Fibroblast of the aortic adventitia (primary cell): ENCODE results near the gene CASK. TPM values are rescaled to one million over a fixed set of nuclear protein-coding genes. Genes with fewer than 3 reads are reported as not detected.
A peak's percentile ranks its signal among the peaks of the same experiment; 100 is the strongest.

Source experiments
- DNase-seq: peaks from one replicate; pipeline ENCODE4 v3.0.0-alpha.2; 2010; ENCODE audit warnings: low read depth
- H3K4me3 ChIP-seq: 2 replicates; pipeline ENCODE4 v1.5.1; 2011; ENCODE audit warnings: low read depth, mild to moderate bottlenecking, control low read depth, low read length, moderate library complexity
- total RNA-seq: library from RNA; depleted of rRNA; stranded (reverse); fragments of >200 nt; gene quantifications from 2 replicates; pipeline ENCODE4 v1.2.3, GENCODE V29; 2012; ENCODE audit warnings: low replicate concordance
- TF ChIP-seq, protein P1 (sequence below): IDR thresholded peaks from 2 replicates; pipeline ENCODE4 v1.5.1; 2011; ENCODE audit warnings: mild to moderate bottlenecking, low read length, control low read depth, inconsistent platforms; ENCODE audit not compliant: insufficient read depth

Gene CASK
- total RNA-seq, 1 donor = 24.9 TPM

- DNase-seq = peak; percentile 4
- H3K4me3 ChIP-seq = no peak overlapping the region
- TF ChIP-seq, protein P1, sequence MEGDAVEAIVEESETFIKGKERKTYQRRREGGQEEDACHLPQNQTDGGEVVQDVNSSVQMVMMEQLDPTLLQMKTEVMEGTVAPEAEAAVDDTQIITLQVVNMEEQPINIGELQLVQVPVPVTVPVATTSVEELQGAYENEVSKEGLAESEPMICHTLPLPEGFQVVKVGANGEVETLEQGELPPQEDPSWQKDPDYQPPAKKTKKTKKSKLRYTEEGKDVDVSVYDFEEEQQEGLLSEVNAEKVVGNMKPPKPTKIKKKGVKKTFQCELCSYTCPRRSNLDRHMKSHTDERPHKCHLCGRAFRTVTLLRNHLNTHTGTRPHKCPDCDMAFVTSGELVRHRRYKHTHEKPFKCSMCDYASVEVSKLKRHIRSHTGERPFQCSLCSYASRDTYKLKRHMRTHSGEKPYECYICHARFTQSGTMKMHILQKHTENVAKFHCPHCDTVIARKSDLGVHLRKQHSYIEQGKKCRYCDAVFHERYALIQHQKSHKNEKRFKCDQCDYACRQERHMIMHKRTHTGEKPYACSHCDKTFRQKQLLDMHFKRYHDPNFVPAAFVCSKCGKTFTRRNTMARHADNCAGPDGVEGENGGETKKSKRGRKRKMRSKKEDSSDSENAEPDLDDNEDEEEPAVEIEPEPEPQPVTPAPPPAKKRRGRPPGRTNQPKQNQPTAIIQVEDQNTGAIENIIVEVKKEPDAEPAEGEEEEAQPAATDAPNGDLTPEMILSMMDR = no peak
Observed at GRCh38 chrX:41718481-41719235, 204.7 kb downstream of the CASK start.

DNA sequence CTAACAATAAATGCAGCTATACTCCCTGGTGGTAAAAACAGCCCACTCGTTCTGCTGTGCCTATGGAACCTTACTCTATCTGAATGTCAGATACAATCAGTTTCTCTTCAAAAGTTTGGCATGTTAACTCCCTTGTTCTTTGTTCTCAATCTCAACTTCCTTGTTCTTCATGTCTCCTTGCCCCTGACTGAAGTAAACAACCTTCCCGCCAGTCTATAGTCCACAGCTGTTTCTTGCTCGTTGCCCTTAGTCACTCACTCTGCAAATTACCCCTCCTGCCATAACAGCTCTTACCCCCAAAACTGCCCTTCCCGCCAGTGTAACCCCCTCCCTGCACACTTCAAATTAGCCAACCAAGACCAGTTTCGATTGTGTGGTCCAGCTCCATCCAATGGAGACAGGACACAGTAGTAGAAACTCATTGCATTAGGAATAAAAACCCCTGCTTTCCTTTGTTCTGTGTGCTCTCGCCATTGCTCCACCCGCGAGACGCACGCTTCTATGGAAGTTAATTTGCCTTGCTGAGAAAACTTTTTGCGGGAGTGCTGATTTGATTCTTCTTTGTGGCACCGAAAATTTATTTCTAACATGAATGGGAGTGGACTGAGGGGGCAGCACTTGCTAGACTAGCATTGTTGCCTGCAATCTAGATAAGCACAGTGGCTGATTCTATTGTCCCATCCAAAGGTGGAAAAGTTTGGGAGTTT, 206.4 kb downstream of the CASK start:
- TF ChIP-seq, protein P1 = no peak
- H3K4me3 ChIP-seq = no peak overlapping the region
- no peak for DNase-seq

DNA sequence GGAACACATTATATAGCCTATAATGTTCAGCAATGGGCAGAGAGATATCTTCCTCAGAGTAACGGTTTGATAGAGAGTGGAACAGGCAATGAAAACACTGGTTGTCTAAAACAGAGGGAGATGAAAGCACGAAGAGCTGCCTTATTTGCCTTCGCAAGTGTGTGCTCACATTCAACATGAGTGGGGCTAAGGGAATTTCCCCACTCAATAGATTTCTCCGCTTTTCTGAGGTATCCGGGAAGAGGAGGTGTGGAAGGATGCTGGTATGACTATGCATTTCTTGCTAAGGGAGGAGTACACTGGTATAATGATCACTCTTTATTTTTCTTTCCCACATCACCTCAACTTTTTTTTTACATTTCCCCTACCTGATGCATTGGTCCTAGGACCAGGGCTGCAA, 207.1 kb downstream of the CASK start:
- DNase-seq = no peak
- TF ChIP-seq, protein P1 = no peak
- H3K4me3 ChIP-seq = no peak overlapping the region

GRCh38 chrX:41711021-41711667, 212.2 kb downstream of the CASK start:
- DNase-seq = no peak
- TF ChIP-seq, protein P1 = no peak
- no peak overlapping the region for H3K4me3 ChIP-seq

- no peak for DNase-seq
- H3K4me3 ChIP-seq = no peak overlapping the region
- TF ChIP-seq, protein P1 = no peak
Observed at GRCh38 chrX:41708486-41708885, 214.9 kb downstream of the CASK start.

DNA sequence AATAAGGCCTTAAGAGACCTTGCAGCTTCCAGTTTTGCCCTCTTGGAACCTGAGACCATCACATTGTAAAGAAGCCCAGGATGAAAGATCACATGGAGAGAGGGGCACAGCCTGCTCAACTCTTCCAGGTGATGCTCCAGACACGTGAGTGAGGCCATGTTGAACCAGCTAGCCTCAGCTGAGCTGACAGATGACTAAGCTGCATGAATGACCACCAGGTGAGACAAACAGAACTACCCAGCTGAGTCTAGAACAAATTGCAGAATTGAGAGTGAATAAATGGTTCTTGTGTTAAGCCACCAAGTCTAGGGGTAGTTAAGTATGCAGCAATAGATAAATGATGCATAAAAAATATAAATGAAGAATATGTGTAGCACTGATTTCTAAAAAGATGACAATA, 216.1 kb downstream of the CASK start:
- H3K4me3 ChIP-seq = no peak overlapping the region
- TF ChIP-seq, protein P1 = no peak
- no peak for DNase-seq
